ENCODE measurements around the gene ZNF516.

ZNF516 gene

GRCh38 chr18:76377359-76377756 lies 117.7 kb downstream of the ZNF516 start:
- peaks cover 3% of the 10 kb centered on the region; the same call in 1 of the 2 replicates for H3K36me3 ChIP-seq (ENCODE audit: control insufficient read depth, low read length)
- H4K20me1 ChIP-seq (ENCODE audit: control insufficient read depth, insufficient read depth, low read depth, low read length): peaks cover 10% of the 10 kb centered on the region; the same call in 1 of the 2 replicates
- H3K4me3 ChIP-seq (ENCODE audit: low read length): no peak overlapping the region
- H3K27me3 ChIP-seq (ENCODE audit: control insufficient read depth, low read length): no peaks in the 10 kb centered on the region
- H3K79me2 ChIP-seq (ENCODE audit: control insufficient read depth, low read length): peaks cover 34% of the 10 kb centered on the region
- no peak overlapping the region for H3K27ac ChIP-seq (ENCODE audit: low read depth, low read length)
- H3F3A ChIP-seq (ENCODE audit: control insufficient read depth, insufficient read depth): no peaks in the 10 kb centered on the region
- H3K4me1 ChIP-seq (ENCODE audit: control insufficient read depth, low read length): peaks cover 12% of the 10 kb centered on the region
- no peaks in the 10 kb centered on the region for H3K9me3 ChIP-seq (ENCODE audit: control insufficient read depth, insufficient read depth, low read length)
- H3K4me2 ChIP-seq (ENCODE audit: low read length): no peak overlapping the region
- no peak for TF ChIP-seq CTCF (IDR thresholded peaks at IDR 0.05; ENCODE audit: low read depth, low read length, poor library complexity, severe bottlenecking)
- no peak for TF ChIP-seq EZH2phosphoT487 (IDR thresholded peaks at IDR 0.05; ENCODE audit: borderline replicate concordance, low read length)
- no peaks in the 10 kb centered on the region for H3K9me2 ChIP-seq (replicated peaks; ENCODE audit: control insufficient read depth, low read length)

GRCh38 chr18:76376668-76377358 lies 118.2 kb downstream of the ZNF516 start:
- no peak overlapping the region for H3K27ac ChIP-seq (ENCODE audit: low read depth, low read length)
- H3K79me2 ChIP-seq (ENCODE audit: control insufficient read depth, low read length): peaks cover 35% of the 10 kb centered on the region
- H3K4me2 ChIP-seq (ENCODE audit: low read length): no peak overlapping the region

GRCh38 chr18:76376225-76376624 lies 118.8 kb downstream of the ZNF516 start:
- Histone ChIP-seq H3F3A (ENCODE audit: control insufficient read depth, insufficient read depth) (no peaks in the 10 kb centered on the region), H3K4me1 (ENCODE audit: control insufficient read depth, low read length) (peaks cover 12% of the 10 kb centered on the region), H3K27ac (ENCODE audit: low read depth, low read length) (no peak overlapping the region), H4K20me1 (ENCODE audit: control insufficient read depth, insufficient read depth, low read depth, low read length) (peaks cover 10% of the 10 kb centered on the region; the same call in 1 of the 2 replicates), H3K4me2 (ENCODE audit: low read length) (no peak overlapping the region), H3K9me2 (replicated peaks; ENCODE audit: control insufficient read depth, low read length) (no peaks in the 10 kb centered on the region), H3K4me3 (ENCODE audit: low read length) (no peak overlapping the region), H3K36me3 (ENCODE audit: control insufficient read depth, low read length) (peaks cover 8% of the 10 kb centered on the region; the same call in 1 of the 2 replicates), H3K79me2 (ENCODE audit: control insufficient read depth, low read length) (peaks cover 35% of the 10 kb centered on the region), H3K27me3 (ENCODE audit: control insufficient read depth, low read length) (no peaks in the 10 kb centered on the region), H3K9me3 (ENCODE audit: control insufficient read depth, insufficient read depth, low read length) (no peaks in the 10 kb centered on the region)
- TF ChIP-seq EZH2phosphoT487 (IDR thresholded peaks at IDR 0.05; ENCODE audit: borderline replicate concordance, low read length): no peak
- no peak for TF ChIP-seq CTCF (IDR thresholded peaks at IDR 0.05; ENCODE audit: low read depth, low read length, poor library complexity, severe bottlenecking)

More at GRCh38 chr18:76376668-76377358, 118.2 kb downstream of the ZNF516 start:
- Histone ChIP-seq H3K9me2 (replicated peaks; ENCODE audit: control insufficient read depth, low read length) (no peaks in the 10 kb centered on the region), H4K20me1 (ENCODE audit: control insufficient read depth, insufficient read depth, low read depth, low read length) (peaks cover 10% of the 10 kb centered on the region; the same call in 1 of the 2 replicates), H3K4me1 (ENCODE audit: control insufficient read depth, low read length) (peaks cover 12% of the 10 kb centered on the region), H3F3A (ENCODE audit: control insufficient read depth, insufficient read depth) (no peaks in the 10 kb centered on the region), H3K27me3 (ENCODE audit: control insufficient read depth, low read length) (no peaks in the 10 kb centered on the region), H3K36me3 (ENCODE audit: control insufficient read depth, low read length) (peaks cover 3% of the 10 kb centered on the region; the same call in 1 of the 2 replicates), H3K4me3 (ENCODE audit: low read length) (no peak overlapping the region), H3K9me3 (ENCODE audit: control insufficient read depth, insufficient read depth, low read length) (no peaks in the 10 kb centered on the region)
- no peak for TF ChIP-seq CTCF (IDR thresholded peaks at IDR 0.05; ENCODE audit: low read depth, low read length, poor library complexity, severe bottlenecking)
- TF ChIP-seq EZH2phosphoT487 (IDR thresholded peaks at IDR 0.05; ENCODE audit: borderline replicate concordance, low read length): no peak

Measured in DOHH2 (cell line).